MCF 10A (cell line): Measurements from ENCODE around the gene USP15. TPM values are rescaled to one million over a fixed set of nuclear protein-coding genes. Genes with fewer than 3 reads are reported as not detected.
A peak's percentile ranks its signal among the peaks of the same experiment; 100 is the strongest.

Experiments used
- BruUV-seq: library from RNA; stranded (reverse); fragments of 400-500 nt; replicated peaks from 2 replicates; lab custom pipeline; 2021; lab: Mats Ljungman, UMichigan
- CTCF ChIA-PET: fragments of 300-600 bp; sonication (Branson Sonifier 250); formaldehyde crosslinking; extraction: SDS; loops from one replicate; lab custom pipeline; 2021; ENCODE audit warnings: antibody characterized with exemption, inconsistent platforms; lab: Yijun Ruan, JAX
- POLR2A ChIA-PET: fragments of 300-600, 350-650 bp; sonication (Branson Sonifier 250); formaldehyde crosslinking; extraction: SDS; loops from one replicate; lab custom pipeline; 2020; ENCODE audit warnings: antibody characterized with exemption, inconsistent platforms; lab: Yijun Ruan, JAX
- DNase-seq: peaks from one replicate; pipeline ENCODE4 v3.0.0-alpha.2; 2018; ENCODE audit not compliant: unreplicated experiment
- H3K27ac Mint-ChIP-seq: one replicate; pipeline ENCODE4 v1.8.0; 2022; ENCODE audit warnings: mild to moderate bottlenecking, low read depth, mixed read lengths; ENCODE audit not compliant: unreplicated experiment
- H3K27me3 Mint-ChIP-seq: one replicate; pipeline ENCODE4 v1.8.0; 2022; ENCODE audit warnings: mixed read lengths; ENCODE audit not compliant: insufficient read depth, unreplicated experiment
- H3K36me3 Mint-ChIP-seq: one replicate; pipeline ENCODE4 v1.8.0; 2022; ENCODE audit warnings: mild to moderate bottlenecking, moderate library complexity, mixed read lengths; ENCODE audit not compliant: insufficient read depth, unreplicated experiment
- H3K4me1 Mint-ChIP-seq: one replicate; pipeline ENCODE4 v1.8.0; 2022; ENCODE audit warnings: mixed read lengths; ENCODE audit not compliant: insufficient read depth, unreplicated experiment
- H3K4me3 Mint-ChIP-seq: one replicate; pipeline ENCODE4 v1.8.0; 2022; ENCODE audit warnings: mild to moderate bottlenecking, moderate library complexity, mixed read lengths; ENCODE audit not compliant: unreplicated experiment
- H3K9me3 Mint-ChIP-seq: one replicate; pipeline ENCODE4 v1.8.0; 2022; ENCODE audit warnings: mixed read lengths; ENCODE audit not compliant: unreplicated experiment
- CTCF ChIP-seq: fragments of 200-600 bp; IDR thresholded peaks from one replicate; pipeline ENCODE4 v1.8.0; 2022; ENCODE audit warnings: antibody characterized with exemption, mild to moderate bottlenecking; ENCODE audit not compliant: unreplicated experiment
- intact Hi-C: fragments of 100-400 bp; cut with micrococcal nuclease; formaldehyde crosslinking; loops from 2 replicates; pipeline ENCODE4 v1.14.1; 2022
- total RNA-seq: library from RNA; stranded (reverse); gene quantifications from 2 replicates; pipeline ENCODE4 v1.2.3, GENCODE V29; 2022

Gene USP15
- total RNA-seq, 1 experiment from 2014 or later, result 71.0 TPM

DNA sequence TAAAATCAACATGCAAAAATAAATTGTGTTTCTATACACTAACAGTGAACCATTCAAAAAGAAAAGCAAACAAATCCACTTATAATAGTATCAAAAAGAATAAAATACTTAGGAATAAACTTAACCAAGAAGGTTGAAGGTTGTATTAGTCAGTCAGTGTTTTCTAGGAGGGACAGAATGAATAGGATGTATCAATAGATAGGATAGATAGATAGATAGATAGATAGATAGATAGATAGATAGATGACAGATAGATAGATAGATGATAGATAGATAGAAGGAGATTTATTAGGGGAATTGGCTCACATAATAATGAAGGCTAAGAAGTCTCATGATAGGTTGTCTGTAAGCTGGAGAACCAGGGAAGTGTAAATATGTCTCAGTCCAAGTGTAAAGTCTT is 169.3 kb downstream of the USP15 start:
- no peak for DNase-seq
- no TSS peak for BruUV-seq
- no peak for TF ChIP-seq CTCF
- Mint-ChIP-seq H3K27me3 (peaks cover 35% of the 10 kb centered on the region), H3K36me3 (no peaks in the 10 kb centered on the region), H3K9me3 (peaks cover 9% of the 10 kb centered on the region), H3K27ac (no peak overlapping the region), H3K4me1 (no peaks in the 10 kb centered on the region), H3K4me3 (no peak overlapping the region)
- intact Hi-C loops, result no loop called here
- POLR2A ChIA-PET, result no interaction called here
- CTCF ChIA-PET, result interaction anchor here (0.6 to 1.1 kb wide), 2 partner anchors 9 to 12 kb away, joined by 4 to 6 read pairs; no protein-coding TSS in a partner anchor

DNA sequence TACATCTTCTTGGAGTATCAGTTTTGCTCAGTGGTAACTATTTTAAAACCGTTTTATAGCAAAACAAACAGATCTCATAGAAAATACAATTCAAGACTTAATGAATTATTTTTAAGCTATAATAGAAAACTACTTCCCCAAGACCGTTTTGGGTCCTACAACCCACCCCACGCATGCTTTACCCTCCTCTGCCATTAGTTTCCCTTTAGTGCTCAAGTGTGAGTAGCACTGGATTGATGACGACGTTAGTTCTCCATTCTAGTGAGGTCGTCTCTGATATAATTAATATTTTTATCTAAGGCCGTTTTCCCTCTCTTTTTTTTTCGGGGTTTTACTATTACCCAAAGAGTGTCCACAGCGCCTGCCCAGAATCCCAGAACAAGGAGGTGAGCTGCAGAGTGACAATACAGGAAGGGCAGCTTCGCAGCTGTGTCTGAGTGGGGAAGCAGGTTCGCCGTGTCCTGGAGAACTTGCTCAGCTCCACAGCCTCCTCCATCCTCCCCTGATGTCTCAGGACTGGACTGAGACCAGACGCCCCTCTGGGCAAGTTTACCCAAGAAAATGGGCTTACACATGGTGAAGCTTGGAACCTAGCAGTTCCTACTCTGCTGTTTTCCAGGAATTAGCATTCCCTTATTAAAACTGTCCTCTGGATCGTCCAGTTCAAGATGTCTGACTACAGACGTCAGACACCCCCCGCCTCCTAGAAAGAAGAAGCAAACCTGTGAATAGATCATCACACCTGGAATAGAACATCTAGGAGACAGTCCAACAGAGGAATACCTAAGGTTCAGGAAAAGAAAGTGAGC is 174.5 kb downstream of the USP15 start:
- Mint-ChIP-seq H3K4me3 (peak overlapping the region; percentile 71), H3K36me3 (peaks cover 8% of the 10 kb centered on the region), H3K4me1 (peaks cover 20% of the 10 kb centered on the region), H3K27ac (no peak overlapping the region), H3K9me3 (peaks cover 4% of the 10 kb centered on the region), H3K27me3 (peaks cover 30% of the 10 kb centered on the region)
- TF ChIP-seq CTCF, result no peak
- CTCF ChIA-PET, result interaction anchor here (0.6 to 5.0 kb wide), 14 partner anchors 9 to 1014 kb away, joined by 3 to 96 read pairs (median 5); no protein-coding TSS in a partner anchor
- no peak for DNase-seq
- intact Hi-C loops, result no loop called here
- POLR2A ChIA-PET, result no interaction called here
- BruUV-seq, result no TSS peak

- H3K36me3 Mint-ChIP-seq, result peaks cover 8% of the 10 kb centered on the region
- peak overlapping the region; percentile 71 for H3K4me3 Mint-ChIP-seq
Observed at GRCh38 chr12:62435303-62436163, 175.3 kb downstream of the USP15 start.

More at GRCh38 chr12:62435303-62436163, 175.3 kb downstream of the USP15 start:
- POLR2A ChIA-PET, result interaction anchor here (1.3 kb wide), 1 partner anchor 19 kb away, joined by 3 read pairs; no protein-coding TSS in a partner anchor
- H3K9me3 Mint-ChIP-seq, result no peaks in the 10 kb centered on the region
- peak; percentile 32 for DNase-seq
- TF ChIP-seq CTCF, result no peak
- intact Hi-C loops, result no loop called here
- peaks cover 21% of the 10 kb centered on the region for H3K27me3 Mint-ChIP-seq
- no TSS peak for BruUV-seq
- no peak overlapping the region for H3K27ac Mint-ChIP-seq
- CTCF ChIA-PET, result interaction anchor here (0.5 to 5.0 kb wide), 19 partner anchors 9 to 637 kb away, joined by 3 to 96 read pairs (median 5); no protein-coding TSS in a partner anchor
- peaks cover 20% of the 10 kb centered on the region for H3K4me1 Mint-ChIP-seq
